GM12875 (cell line): ENCODE results near the gene CATSPERZ.
"Not testable (repeated sequence)": the region's sequence is repeated elsewhere in the genome, so short reads cannot be mapped to it uniquely, and the experiment has no call there.

ENCODE experiments used
- H3K4me3 ChIP-seq: one replicate; pipeline ENCODE4 v1.5.1; 2011; ENCODE audit warnings: low read depth, low read length, control low read depth
- TF ChIP-seq, protein P1 (sequence below): IDR thresholded peaks from 2 replicates; pipeline ENCODE4 v1.5.1; 2011; ENCODE audit warnings: low read depth, mild to moderate bottlenecking, control low read depth, inconsistent platforms, low read length, moderate library complexity, borderline replicate concordance; ENCODE audit not compliant: insufficient read depth

Gene CATSPERZ

DNA sequence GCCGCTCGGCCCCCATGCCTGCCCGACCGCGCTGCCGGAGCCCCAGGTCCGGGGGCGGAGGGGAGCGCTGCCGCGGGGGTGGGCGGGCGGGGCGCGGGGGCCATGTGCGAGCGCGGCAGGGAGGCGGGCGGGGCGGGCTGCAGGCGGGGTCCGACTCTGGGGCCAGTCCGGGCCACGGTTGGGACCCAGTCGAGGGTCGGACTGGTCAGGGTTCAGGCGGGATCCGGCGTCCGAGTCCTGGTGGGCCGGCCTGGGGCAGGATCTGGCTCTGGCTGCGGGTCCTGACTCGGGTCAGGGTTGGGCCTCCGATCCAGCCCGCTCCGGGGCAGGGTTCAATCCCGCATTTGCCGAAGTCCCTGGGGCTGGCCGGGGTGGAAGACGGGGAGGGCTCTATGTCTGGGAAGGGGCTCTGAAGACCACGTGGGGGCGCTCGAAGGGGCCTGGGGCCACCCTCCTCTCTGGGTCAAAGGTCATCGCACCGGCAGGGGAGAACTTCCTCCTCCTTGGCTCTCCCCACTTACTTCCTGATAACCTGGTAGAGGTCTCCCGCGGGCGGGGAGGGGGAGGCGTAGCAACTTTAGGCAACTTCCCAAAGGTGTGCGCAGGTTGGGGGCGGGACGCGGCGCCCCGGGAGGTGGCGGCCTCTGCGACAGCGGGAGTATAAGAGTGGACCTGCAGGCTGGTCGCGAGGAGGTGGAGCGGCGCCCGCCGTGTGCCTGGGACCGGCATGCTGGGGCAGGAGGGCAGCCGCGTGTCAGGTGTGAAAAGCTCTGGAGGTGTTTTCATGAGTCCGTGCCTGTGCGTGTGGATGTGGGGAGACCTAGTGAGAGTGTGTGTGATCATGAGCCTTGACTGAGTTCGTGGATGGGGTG is 5.8 kb downstream of the CATSPERZ start:
- H3K4me3 ChIP-seq, result peak overlapping the region; percentile 65
- TF ChIP-seq, protein P1, sequence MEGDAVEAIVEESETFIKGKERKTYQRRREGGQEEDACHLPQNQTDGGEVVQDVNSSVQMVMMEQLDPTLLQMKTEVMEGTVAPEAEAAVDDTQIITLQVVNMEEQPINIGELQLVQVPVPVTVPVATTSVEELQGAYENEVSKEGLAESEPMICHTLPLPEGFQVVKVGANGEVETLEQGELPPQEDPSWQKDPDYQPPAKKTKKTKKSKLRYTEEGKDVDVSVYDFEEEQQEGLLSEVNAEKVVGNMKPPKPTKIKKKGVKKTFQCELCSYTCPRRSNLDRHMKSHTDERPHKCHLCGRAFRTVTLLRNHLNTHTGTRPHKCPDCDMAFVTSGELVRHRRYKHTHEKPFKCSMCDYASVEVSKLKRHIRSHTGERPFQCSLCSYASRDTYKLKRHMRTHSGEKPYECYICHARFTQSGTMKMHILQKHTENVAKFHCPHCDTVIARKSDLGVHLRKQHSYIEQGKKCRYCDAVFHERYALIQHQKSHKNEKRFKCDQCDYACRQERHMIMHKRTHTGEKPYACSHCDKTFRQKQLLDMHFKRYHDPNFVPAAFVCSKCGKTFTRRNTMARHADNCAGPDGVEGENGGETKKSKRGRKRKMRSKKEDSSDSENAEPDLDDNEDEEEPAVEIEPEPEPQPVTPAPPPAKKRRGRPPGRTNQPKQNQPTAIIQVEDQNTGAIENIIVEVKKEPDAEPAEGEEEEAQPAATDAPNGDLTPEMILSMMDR, result peak; percentile 53; the same call in 1 of the 2 replicates

DNA sequence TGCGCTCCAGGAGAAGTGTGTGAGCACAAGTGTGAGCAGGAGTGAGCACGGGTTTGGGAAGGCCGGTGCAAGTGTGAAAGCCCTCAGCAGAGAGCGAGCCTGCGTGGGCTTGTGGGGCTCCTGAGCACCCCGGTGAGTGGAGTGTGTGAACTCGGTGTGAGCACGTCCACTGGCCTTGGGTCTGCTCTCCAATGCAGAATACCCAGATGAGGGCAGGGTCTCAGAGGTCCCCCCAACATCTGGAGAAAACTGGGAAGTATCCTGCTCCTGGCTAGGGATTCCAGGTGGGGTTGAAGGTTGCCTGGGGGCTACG is 6.4 kb downstream of the CATSPERZ start:
- peak overlapping the region; percentile 65 for H3K4me3 ChIP-seq
- TF ChIP-seq, protein P1, result no peak

DNA sequence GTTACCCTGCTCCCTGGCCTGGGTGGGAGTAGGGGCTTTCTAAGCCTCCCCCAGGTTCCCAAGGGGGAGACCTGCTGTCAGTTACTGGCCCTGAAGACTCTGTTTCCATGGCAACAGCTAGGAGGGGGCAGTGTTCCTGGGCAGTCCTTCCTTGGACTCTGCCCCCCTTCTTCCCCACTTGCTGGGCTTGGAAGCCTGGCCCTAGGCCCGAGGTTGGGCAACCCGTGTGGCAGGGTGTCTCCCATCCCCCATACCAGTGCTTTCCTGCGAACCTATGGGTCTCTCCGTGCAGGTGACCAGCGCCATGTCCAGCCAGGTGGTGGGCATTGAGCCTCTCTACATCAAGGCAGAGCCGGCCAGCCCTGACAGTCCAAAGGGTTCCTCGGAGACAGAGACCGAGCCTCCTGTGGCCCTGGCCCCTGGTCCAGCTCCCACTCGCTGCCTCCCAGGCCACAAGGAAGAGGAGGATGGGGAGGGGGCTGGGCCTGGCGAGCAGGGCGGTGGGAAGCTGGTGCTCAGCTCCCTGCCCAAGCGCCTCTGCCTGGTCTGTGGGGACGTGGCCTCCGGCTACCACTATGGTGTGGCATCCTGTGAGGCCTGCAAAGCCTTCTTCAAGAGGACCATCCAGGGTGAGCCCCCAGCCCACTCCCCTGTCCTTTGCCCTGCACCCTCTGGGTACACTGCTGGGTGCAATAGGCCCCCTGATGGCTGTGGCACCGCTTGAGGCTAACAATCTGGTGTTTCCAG is 6.9 kb downstream of the CATSPERZ start:
- H3K4me3 ChIP-seq, result peak overlapping the region; percentile 65
- TF ChIP-seq, protein P1, result no peak

DNA sequence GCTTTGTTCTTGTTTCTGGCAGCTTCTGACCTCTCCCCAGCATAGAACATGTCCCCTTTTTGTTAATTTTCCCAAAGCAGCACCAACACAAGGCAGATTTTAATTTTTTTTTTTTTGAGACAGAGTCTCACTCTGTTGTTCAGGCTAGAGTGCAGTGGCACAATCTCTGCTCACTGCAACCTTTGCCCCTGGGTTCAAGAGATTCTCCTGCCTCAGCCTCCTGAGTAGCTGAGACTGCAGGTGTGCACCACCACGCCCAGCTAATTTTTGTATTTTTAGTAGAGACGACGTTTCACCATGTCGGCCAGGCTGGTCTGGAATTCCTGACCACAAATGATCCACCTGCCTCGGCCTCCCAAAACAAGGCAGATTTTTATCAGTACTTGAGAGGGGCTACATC is 7.6 kb downstream of the CATSPERZ start:
- H3K4me3 ChIP-seq, result not testable (repeated sequence)

DNA sequence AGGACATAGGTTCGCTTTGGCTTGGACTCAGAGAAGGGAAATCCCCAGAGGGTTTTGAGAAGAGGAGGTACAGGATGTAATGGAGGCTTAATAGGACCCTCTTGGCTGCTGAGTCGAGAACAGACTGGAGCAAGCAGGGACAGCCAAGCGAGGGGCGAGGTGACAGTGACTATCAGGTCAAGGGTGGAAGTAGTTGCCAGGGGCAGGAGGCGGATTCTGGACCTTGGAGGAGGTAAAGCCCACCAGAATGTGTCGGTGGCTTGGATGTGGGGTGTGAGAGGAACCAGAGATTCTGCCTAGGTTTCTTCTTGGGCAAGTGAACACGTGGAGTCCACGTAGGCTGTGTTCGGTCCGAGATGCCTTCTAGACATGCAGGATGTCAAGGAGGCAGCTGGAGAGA is 12.8 kb downstream of the CATSPERZ start:
- no peak overlapping the region for H3K4me3 ChIP-seq
- TF ChIP-seq, protein P1, result no peak

DNA sequence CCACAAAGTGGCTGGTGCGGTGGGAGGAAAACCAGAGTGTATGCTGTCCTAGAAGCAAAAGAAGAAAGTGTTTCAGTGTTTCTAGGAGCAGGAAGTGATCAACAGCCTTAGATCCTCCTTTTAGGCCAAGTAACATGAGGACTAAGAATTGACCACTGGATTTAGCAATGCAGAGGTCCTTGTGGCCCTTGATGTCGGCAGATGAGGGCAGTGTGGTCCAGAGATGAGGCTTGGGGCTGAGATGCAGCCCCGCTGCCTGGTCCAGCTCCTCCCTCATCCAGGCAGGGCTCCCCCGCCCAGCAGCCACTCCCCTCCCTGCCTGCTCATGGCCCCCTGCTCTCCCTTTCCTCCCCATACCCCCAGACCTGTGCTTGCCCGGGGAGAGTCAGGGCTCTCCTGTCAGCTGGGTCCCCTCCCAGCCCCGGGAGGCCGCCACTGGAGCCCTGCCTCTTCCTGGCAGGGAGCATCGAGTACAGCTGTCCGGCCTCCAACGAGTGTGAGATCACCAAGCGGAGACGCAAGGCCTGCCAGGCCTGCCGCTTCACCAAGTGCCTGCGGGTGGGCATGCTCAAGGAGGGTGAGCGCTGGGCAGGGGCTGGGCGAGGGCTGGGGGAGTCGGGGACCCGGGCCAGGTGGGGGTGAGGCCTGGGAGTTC is 13.5 kb downstream of the CATSPERZ start:
- TF ChIP-seq, protein P1, result no peak
- H3K4me3 ChIP-seq, result no peak overlapping the region

DNA sequence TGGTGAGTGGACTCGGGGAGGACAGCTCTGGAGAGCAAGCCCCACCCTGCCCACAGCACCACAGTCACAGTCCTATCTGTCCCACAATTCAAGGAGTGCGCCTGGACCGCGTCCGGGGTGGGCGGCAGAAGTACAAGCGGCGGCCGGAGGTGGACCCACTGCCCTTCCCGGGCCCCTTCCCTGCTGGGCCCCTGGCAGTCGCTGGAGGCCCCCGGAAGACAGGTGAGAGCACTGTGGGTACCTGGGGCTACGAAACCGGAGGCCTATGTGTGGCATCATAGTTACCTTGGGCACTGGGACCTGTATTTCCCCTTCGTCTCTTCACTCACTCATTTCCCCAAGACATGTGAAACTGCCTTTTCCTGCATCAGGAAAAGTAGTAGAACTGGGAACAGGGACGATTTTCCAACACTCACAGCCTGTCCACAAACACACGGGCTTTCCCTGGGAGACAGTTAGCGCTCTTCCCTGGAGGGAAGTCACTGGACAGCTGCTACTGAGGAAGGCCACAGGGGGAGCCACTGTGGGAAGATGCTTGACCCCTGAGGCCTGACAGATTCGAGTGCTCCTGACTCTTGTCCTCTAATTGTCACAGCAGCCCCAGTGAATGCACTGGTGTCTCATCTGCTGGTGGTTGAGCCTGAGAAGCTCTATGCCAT is 14.1 kb downstream of the CATSPERZ start:
- no peak overlapping the region for H3K4me3 ChIP-seq
- TF ChIP-seq, protein P1, result peak; percentile 13; the same call in 1 of the 2 replicates
